HUES6 (cell line): Measurements from ENCODE around the gene SLC22A23.
A peak's percentile ranks its signal among the peaks of the same experiment; 100 is the strongest.

Experiments used
- H3K27ac ChIP-seq: 2 replicates; pipeline ENCODE4 v1.7.0; 2013; ENCODE audit warnings: low read depth, mild to moderate bottlenecking, low read length, inconsistent platforms
- H3K27me3 ChIP-seq: 2 replicates; pipeline ENCODE4 v1.6.1; 2013; ENCODE audit warnings: low read length; ENCODE audit not compliant: control insufficient read depth, insufficient read depth
- H3K36me3 ChIP-seq: 2 replicates; pipeline ENCODE4 v1.6.1; 2013; ENCODE audit warnings: low read length; ENCODE audit not compliant: control insufficient read depth, insufficient read depth
- H3K4me1 ChIP-seq: 2 replicates; pipeline ENCODE4 v1.6.1; 2013; ENCODE audit warnings: low read length; ENCODE audit not compliant: control insufficient read depth, insufficient read depth
- H3K4me3 ChIP-seq: 2 replicates; pipeline ENCODE4 v1.5.1; 2013; ENCODE audit warnings: low read depth, low read length
- H3K9ac ChIP-seq: one replicate; pipeline ENCODE4 v1.6.1; 2013; ENCODE audit warnings: mild to moderate bottlenecking, low read length
- H3K9me3 ChIP-seq: 2 replicates; pipeline ENCODE4 v1.6.1; 2013; ENCODE audit warnings: low read depth, low read length; ENCODE audit not compliant: control insufficient read depth, insufficient read depth

The SLC22A23 gene

GRCh38 chr6:3343089-3343883 lies 113.6 kb downstream of the SLC22A23 start:
- no peaks in the 10 kb centered on the region for H3K9me3 ChIP-seq
- H3K4me1 ChIP-seq, result peaks cover 61% of the 10 kb centered on the region
- no peak overlapping the region for H3K27ac ChIP-seq
- no peak overlapping the region for H3K9ac ChIP-seq
- no peak overlapping the region for H3K4me3 ChIP-seq
- H3K36me3 ChIP-seq, result no peaks in the 10 kb centered on the region
- no peaks in the 10 kb centered on the region for H3K27me3 ChIP-seq

GRCh38 chr6:3341467-3341866 lies 115.4 kb downstream of the SLC22A23 start:
- Histone ChIP-seq H3K9me3 (no peaks in the 10 kb centered on the region), H3K4me3 (peak overlapping the region; percentile 8; the same call in 1 of the 2 replicates), H3K27me3 (no peaks in the 10 kb centered on the region), H3K4me1 (peaks cover 71% of the 10 kb centered on the region), H3K36me3 (no peaks in the 10 kb centered on the region), H3K27ac (peak overlapping the region; percentile 58), H3K9ac (no peak overlapping the region)

DNA sequence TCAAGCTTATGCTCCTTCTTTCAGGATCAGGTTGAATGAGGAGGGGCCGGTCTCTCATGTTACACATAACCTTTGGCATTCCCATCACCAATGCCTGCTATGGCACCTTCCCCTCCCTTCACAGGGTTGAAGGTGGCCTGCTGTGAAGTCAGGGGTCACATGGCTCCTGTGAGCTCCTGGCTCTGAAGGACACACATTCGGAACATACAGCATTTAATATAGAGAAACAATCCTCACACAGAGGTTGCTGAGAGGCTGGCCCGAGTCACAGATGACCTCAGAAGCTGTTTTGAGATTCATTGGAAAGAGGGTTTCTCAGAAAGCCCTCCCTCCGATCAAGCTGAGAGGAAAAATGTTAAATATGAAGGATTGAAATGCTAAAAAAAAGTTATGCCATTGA lies 116.0 kb downstream of the SLC22A23 start:
- peak overlapping the region; percentile 58 for H3K27ac ChIP-seq
- no peak overlapping the region for H3K9ac ChIP-seq
- no peaks in the 10 kb centered on the region for H3K27me3 ChIP-seq
- H3K4me3 ChIP-seq, result no peak overlapping the region
- H3K9me3 ChIP-seq, result no peaks in the 10 kb centered on the region
- H3K4me1 ChIP-seq, result peaks cover 76% of the 10 kb centered on the region
- H3K36me3 ChIP-seq, result no peaks in the 10 kb centered on the region

GRCh38 chr6:3340358-3340802 lies 116.5 kb downstream of the SLC22A23 start:
- H3K9me3 ChIP-seq, result no peaks in the 10 kb centered on the region
- no peak overlapping the region; the same call in 1 of the 2 replicates for H3K27ac ChIP-seq
- H3K4me1 ChIP-seq, result peaks cover 76% of the 10 kb centered on the region
- H3K36me3 ChIP-seq, result no peaks in the 10 kb centered on the region
- H3K4me3 ChIP-seq, result no peak overlapping the region
- no peak overlapping the region for H3K9ac ChIP-seq
- no peaks in the 10 kb centered on the region for H3K27me3 ChIP-seq

DNA sequence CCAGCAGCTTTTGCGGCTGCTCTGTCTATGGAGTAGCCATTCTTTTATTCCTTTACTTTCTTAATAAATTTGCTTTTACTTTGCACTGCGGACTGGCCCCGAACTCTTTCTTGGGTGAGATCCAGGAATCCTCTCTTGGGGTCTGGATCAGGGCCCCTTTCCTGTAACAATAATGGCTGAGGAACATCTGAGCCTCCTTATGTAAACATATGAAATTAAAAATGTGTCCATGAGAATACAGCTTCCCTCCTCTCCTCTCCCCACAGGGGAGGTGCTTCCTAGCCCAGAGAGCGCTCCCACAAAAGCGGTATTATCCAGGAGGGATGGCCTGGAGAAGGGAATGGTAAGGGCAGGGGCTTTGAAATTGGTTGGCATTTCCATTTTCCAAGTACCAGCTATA lies 117.0 kb downstream of the SLC22A23 start:
- H3K27ac ChIP-seq, result no peak overlapping the region; the same call in 1 of the 2 replicates
- H3K4me3 ChIP-seq, result no peak overlapping the region
- peaks cover 79% of the 10 kb centered on the region for H3K4me1 ChIP-seq

DNA sequence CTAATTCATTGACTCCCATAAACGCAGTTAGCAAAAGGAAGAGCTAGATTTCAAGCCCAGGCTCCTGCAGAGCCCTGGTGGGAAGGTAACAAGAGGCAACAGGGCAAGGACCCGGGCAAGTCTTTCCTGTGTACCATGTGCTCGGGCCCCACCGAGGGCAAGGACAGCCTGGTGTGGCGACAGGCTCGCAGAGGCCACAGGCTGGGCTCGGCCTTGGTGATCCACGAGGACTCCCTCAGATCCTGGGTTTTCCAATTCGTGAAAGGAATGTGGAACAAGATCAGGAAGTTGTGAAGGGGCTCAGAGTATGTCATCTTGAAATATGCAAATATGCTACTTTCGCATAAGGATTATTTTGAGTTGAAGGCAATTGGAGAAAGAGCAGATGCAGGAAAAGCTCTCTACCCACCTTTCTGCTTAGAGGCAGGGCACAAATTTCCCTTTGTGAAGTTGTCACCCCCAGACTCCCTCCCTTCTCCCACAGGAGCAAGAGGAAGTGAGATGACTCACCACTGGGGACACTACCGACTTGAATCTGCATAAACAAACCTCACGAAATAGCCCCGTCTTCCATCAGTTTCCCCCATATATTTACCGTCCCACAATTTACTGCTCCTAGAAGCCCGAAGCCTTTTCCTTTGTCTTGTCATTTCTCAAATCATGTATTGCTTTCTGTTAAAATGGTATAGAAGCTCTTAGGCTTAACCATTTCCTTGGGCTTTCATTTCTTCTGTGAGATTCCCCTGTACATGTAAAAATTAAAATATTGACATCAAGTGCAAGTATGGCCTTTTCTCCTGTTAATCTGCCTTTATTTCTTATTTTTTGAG lies 119.1 kb downstream of the SLC22A23 start:
- Histone ChIP-seq H3K4me1 (peaks cover 78% of the 10 kb centered on the region), H3K9ac (peak overlapping the region; percentile 18), H3K27ac (peak overlapping the region; percentile 58; the same call in 1 of the 2 replicates)

More for the DNA sequence above, 117.0 kb downstream of the SLC22A23 start:
- Histone ChIP-seq H3K9ac (no peak overlapping the region), H3K9me3 (no peaks in the 10 kb centered on the region), H3K27me3 (no peaks in the 10 kb centered on the region), H3K36me3 (no peaks in the 10 kb centered on the region)

DNA sequence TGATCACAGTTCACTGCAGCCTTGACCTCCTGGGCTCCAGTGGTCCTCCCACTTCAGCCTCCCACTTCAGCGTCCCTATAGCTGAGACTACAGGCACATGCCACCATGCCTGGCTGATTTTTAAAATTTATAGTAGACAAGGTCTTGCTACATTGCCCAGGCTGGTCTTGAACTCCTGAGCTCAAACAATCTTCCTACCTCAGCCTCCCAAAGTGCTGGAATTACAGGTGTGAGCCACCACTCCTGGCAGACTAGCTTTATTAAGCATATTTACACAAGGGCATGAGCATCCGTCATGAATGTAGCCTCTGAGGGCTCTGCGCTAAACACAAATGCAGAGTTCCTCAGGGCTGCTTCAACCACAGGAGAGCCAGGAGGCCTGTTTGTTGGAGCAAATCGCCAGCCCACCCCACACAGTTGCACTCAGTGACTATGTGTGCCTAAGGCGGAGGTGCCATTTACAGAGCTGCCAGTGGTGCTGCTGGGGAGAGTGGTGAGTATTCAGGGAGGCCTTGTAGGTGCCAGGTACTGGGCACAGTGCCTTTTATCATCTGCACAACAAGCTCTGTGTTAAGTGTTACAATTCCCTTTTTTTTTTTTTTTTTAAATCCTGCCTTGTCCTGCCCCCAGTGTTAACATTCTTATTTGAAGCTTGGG lies 119.9 kb downstream of the SLC22A23 start:
- H3K4me1 ChIP-seq, result peaks cover 75% of the 10 kb centered on the region
- peak overlapping the region; percentile 18 for H3K9ac ChIP-seq
- peak overlapping the region; percentile 58; the same call in 1 of the 2 replicates for H3K27ac ChIP-seq

More for the DNA sequence above, 119.1 kb downstream of the SLC22A23 start:
- Histone ChIP-seq H3K9me3 (no peaks in the 10 kb centered on the region), H3K4me3 (no peak overlapping the region), H3K36me3 (no peaks in the 10 kb centered on the region), H3K27me3 (no peaks in the 10 kb centered on the region)

DNA sequence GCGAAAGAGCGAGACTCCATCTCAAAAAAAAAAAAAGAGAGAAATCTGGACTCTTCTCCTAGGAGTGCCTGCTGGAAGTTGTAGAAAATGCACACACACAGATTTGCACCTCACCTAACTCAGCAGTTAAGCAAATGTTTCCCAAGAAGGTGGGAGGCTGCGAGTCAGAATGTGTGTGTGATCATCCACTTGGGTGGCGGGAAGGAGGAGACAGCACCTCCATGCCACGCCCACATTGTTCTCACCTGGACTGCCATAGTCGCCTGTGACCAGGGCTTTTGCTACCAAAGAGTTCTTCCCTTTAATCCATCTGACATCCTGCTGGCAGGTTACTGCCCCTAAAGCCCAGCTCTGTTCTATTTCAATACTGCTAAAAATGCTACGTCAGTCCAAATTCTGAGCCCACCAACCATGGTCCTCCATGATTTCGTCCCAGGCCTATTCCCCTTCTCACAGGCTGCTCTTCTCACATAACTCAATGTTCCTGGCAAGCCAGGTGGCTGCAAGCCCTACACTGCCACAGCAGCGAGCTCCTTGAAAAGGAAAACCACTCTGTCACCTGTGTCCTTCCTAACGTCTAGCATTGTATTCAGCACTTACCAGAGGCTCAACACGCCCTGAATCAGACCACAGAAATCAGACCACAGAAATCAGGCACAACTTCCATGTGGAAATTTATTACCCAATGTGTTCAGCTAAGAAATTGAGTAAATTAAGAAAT lies 120.6 kb downstream of the SLC22A23 start:
- H3K4me1 ChIP-seq, result peaks cover 73% of the 10 kb centered on the region
- H3K9ac ChIP-seq, result no peak overlapping the region
- no peaks in the 10 kb centered on the region for H3K9me3 ChIP-seq
- H3K4me3 ChIP-seq, result no peak overlapping the region
- no peak overlapping the region for H3K27ac ChIP-seq
- H3K27me3 ChIP-seq, result no peaks in the 10 kb centered on the region
- no peaks in the 10 kb centered on the region for H3K36me3 ChIP-seq

More for the DNA sequence above, 119.9 kb downstream of the SLC22A23 start:
- Histone ChIP-seq H3K27me3 (no peaks in the 10 kb centered on the region), H3K9me3 (no peaks in the 10 kb centered on the region), H3K4me3 (no peak overlapping the region), H3K36me3 (no peaks in the 10 kb centered on the region)

- Histone ChIP-seq H3K27ac (no peak overlapping the region), H3K4me3 (no peak overlapping the region)
Measured at GRCh38 chr6:3335169-3335568, 121.7 kb downstream of the SLC22A23 start.

DNA sequence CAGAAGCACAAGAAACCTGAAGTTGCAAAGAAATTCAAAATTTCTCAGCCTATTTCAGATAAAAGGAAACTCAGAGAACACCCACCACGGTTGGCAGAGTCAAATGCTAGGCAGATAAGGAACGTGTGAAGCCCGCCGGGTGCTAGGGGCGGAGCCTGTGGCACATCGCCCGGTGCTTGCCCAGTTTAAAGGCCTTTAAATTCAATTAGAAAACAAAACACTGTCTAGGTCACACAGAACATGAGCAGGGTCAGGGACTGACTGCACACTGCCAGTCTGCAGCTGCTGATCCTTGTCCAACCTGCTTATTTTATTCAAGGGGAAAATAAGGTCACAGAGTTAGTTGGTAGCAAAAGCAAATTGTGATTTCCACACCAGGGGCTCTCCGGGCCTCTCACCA lies 122.3 kb downstream of the SLC22A23 start:
- H3K9me3 ChIP-seq, result no peaks in the 10 kb centered on the region
- H3K27me3 ChIP-seq, result no peaks in the 10 kb centered on the region
- no peak overlapping the region for H3K4me3 ChIP-seq
- peaks cover 57% of the 10 kb centered on the region for H3K4me1 ChIP-seq
- H3K36me3 ChIP-seq, result no peaks in the 10 kb centered on the region
- no peak overlapping the region for H3K9ac ChIP-seq
- no peak overlapping the region for H3K27ac ChIP-seq

More at GRCh38 chr6:3335169-3335568, 121.7 kb downstream of the SLC22A23 start:
- Histone ChIP-seq H3K9me3 (no peaks in the 10 kb centered on the region), H3K36me3 (no peaks in the 10 kb centered on the region), H3K27me3 (no peaks in the 10 kb centered on the region), H3K9ac (no peak overlapping the region), H3K4me1 (peaks cover 63% of the 10 kb centered on the region)
